SU-DHL-6 (cell line): ENCODE measurements around the gene ASPHD2.
"Not testable (repeated sequence)": the region's sequence is repeated elsewhere in the genome, so short reads cannot be mapped to it uniquely, and the experiment has no call there.

ENCODE experiments used
- H2AFZ ChIP-seq: fragments of 200-600 bp; sonication (generic); 2 replicates; pipeline ENCODE4 v1.6.1; 2014; ENCODE audit warnings: low read depth, mild to moderate bottlenecking, moderate library complexity, mixed read lengths, antibody characterized with exemption, low read length; ENCODE audit not compliant: severe bottlenecking
- H3F3A ChIP-seq: fragments of 200-600 bp; shearing (Covaris generic); 2 replicates; pipeline ENCODE4 v1.6.0; 2016; ENCODE audit warnings: antibody characterized with exemption, mild to moderate bottlenecking; ENCODE audit not compliant: insufficient read depth
- H3K27ac ChIP-seq: fragments of 200-600 bp; sonication (generic); 2 replicates; pipeline ENCODE4 v1.5.1; 2016; ENCODE audit warnings: low read depth, mild to moderate bottlenecking, low read length, moderate library complexity, mixed read lengths
- H3K27me3 ChIP-seq: fragments of 200-600 bp; sonication (generic), shearing (Covaris generic); 2 replicates; pipeline ENCODE4 v1.6.0; 2014; ENCODE audit warnings: mild to moderate bottlenecking, low read length
- H3K36me3 ChIP-seq: fragments of 200-600 bp; sonication (generic); 2 replicates; pipeline ENCODE4 v1.6.1; 2014; ENCODE audit warnings: mild to moderate bottlenecking, low read length, mixed read lengths
- H3K4me2 ChIP-seq: fragments of 300-600, 200-600 bp; shearing (Covaris generic), sonication (generic); 2 replicates; pipeline ENCODE4 v1.6.0; 2014; ENCODE audit warnings: low read length, low read depth, mild to moderate bottlenecking; ENCODE audit not compliant: poor library complexity, severe bottlenecking
- H3K4me3 ChIP-seq: fragments of 200-600 bp; sonication (generic); 2 replicates; pipeline ENCODE4 v1.5.1; 2014; ENCODE audit warnings: antibody characterized with exemption, low read length, mild to moderate bottlenecking, mixed read lengths; ENCODE audit not compliant: insufficient read depth, poor library complexity, severe bottlenecking
- H3K79me2 ChIP-seq: fragments of 200-600 bp; sonication (generic); 2 replicates; pipeline ENCODE4 v1.6.1; 2014; ENCODE audit warnings: mild to moderate bottlenecking, low read length, moderate library complexity; ENCODE audit not compliant: insufficient read depth
- H3K9ac ChIP-seq: fragments of 200-600 bp; sonication (generic); 2 replicates; pipeline ENCODE4 v1.7.0; 2014; ENCODE audit warnings: mild to moderate bottlenecking, low read length
- H3K9me2 ChIP-seq: fragments of 200-600 bp; sonication (generic); replicated peaks from 2 replicates; pipeline ENCODE4 v1.6.1; 2014; ENCODE audit warnings: low read length; ENCODE audit not compliant: insufficient read depth
- H3K9me3 ChIP-seq: fragments of 200-600 bp; sonication (generic); 2 replicates; pipeline ENCODE4 v1.6.1; 2014; ENCODE audit warnings: low read length, mixed read lengths; ENCODE audit not compliant: insufficient read depth
- H4K20me1 ChIP-seq: fragments of 200-600 bp; sonication (generic); 2 replicates; pipeline ENCODE4 v1.6.1; 2014; ENCODE audit warnings: low read depth, mild to moderate bottlenecking, antibody characterized with exemption, low read length, moderate library complexity, mixed read lengths
- CTCF ChIP-seq: fragments of 200-600 bp; sonication (generic); IDR thresholded peaks from one replicate; pipeline ENCODE4 v1.5.1; 2017; ENCODE audit warnings: antibody characterized with exemption, mild to moderate bottlenecking, low read length, moderate library complexity; ENCODE audit not compliant: insufficient read depth, poor library complexity, severe bottlenecking
- EZH2phosphoT487 ChIP-seq: fragments of 200-600 bp; sonication (generic), shearing (Covaris generic); conservative IDR thresholded peaks from 2 replicates; pipeline ENCODE4 v1.6.1; 2018; ENCODE audit warnings: mild to moderate bottlenecking, antibody characterized with exemption, low read length, moderate library complexity, mixed read lengths

ASPHD2 gene

GRCh38 chr22:26404851-26405421, 24.1 kb upstream of the ASPHD2 start:
- H3F3A ChIP-seq, result no peaks in the 10 kb centered on the region
- H3K27me3 ChIP-seq, result no peaks in the 10 kb centered on the region
- H3K36me3 ChIP-seq, result no peaks in the 10 kb centered on the region
- no peak overlapping the region for H2AFZ ChIP-seq
- H4K20me1 ChIP-seq, result no peaks in the 10 kb centered on the region
- H3K4me3 ChIP-seq, result no peak overlapping the region
- no peak overlapping the region for H3K9ac ChIP-seq
- H3K4me2 ChIP-seq, result no peak overlapping the region
- TF ChIP-seq CTCF, result no peak
- TF ChIP-seq EZH2phosphoT487, result no peak
- H3K27ac ChIP-seq, result no peak overlapping the region
- H3K9me2 ChIP-seq, result no peaks in the 10 kb centered on the region
- no peaks in the 10 kb centered on the region for H3K9me3 ChIP-seq
- H3K79me2 ChIP-seq, result no peaks in the 10 kb centered on the region

GRCh38 chr22:26406118-26406517, 22.9 kb upstream of the ASPHD2 start:
- H3K27ac ChIP-seq, result no peak overlapping the region
- no peak overlapping the region for H3K4me2 ChIP-seq
- no peak overlapping the region for H2AFZ ChIP-seq
- H4K20me1 ChIP-seq, result no peaks in the 10 kb centered on the region
- TF ChIP-seq CTCF, result no peak
- TF ChIP-seq EZH2phosphoT487, result no peak
- no peak overlapping the region for H3K4me3 ChIP-seq
- H3K79me2 ChIP-seq, result no peaks in the 10 kb centered on the region
- no peaks in the 10 kb centered on the region for H3K9me3 ChIP-seq
- H3F3A ChIP-seq, result no peaks in the 10 kb centered on the region
- H3K36me3 ChIP-seq, result no peaks in the 10 kb centered on the region
- no peaks in the 10 kb centered on the region for H3K9me2 ChIP-seq
- H3K27me3 ChIP-seq, result no peaks in the 10 kb centered on the region
- H3K9ac ChIP-seq, result no peak overlapping the region

- not testable (repeated sequence) for H3K4me2 ChIP-seq, H3K36me3 ChIP-seq
Observed at GRCh38 chr22:26408562-26409220, 20.4 kb upstream of the ASPHD2 start.

GRCh38 chr22:26409719-26410335, 19.2 kb upstream of the ASPHD2 start:
- no peaks in the 10 kb centered on the region for H3K9me3 ChIP-seq
- H2AFZ ChIP-seq, result no peak overlapping the region
- H3K36me3 ChIP-seq, result no peaks in the 10 kb centered on the region
- H3K9me2 ChIP-seq, result no peaks in the 10 kb centered on the region
- no peak overlapping the region for H3K4me2 ChIP-seq
- H3K4me3 ChIP-seq, result no peak overlapping the region
- no peaks in the 10 kb centered on the region for H3K79me2 ChIP-seq
- no peaks in the 10 kb centered on the region for H3F3A ChIP-seq
- TF ChIP-seq CTCF, result no peak
- no peak for TF ChIP-seq EZH2phosphoT487
- H3K9ac ChIP-seq, result no peak overlapping the region
- H4K20me1 ChIP-seq, result no peaks in the 10 kb centered on the region
- H3K27ac ChIP-seq, result no peak overlapping the region
- no peaks in the 10 kb centered on the region for H3K27me3 ChIP-seq

More at GRCh38 chr22:26408562-26409220, 20.4 kb upstream of the ASPHD2 start:
- H3K4me3 ChIP-seq, H3K9me3 ChIP-seq, H3K9ac ChIP-seq, H3K79me2 ChIP-seq, H3K27ac ChIP-seq, H3K27me3 ChIP-seq, H3F3A ChIP-seq, H3K9me2 ChIP-seq, H4K20me1 ChIP-seq, H2AFZ ChIP-seq: not testable (repeated sequence)
